HCT116 (cell line): ENCODE data around the gene FDXR.

Experiments
- EZH2 ChIP-seq: fragments of 200-600 bp; sonication (generic); IDR thresholded peaks from 2 replicates; pipeline ENCODE4 v1.6.1; 2017; ENCODE audit warnings: antibody characterized with exemption, mixed run types
- EZH2phosphoT487 ChIP-seq: fragments of 200-600 bp; IDR thresholded peaks from 2 replicates; pipeline ENCODE4 v1.6.1; 2018; ENCODE audit warnings: antibody characterized with exemption, borderline replicate concordance
- POLR2AphosphoS5 ChIP-seq: IDR thresholded peaks from 2 replicates; pipeline ENCODE4 v1.6.1; 2011; ENCODE audit warnings: mild to moderate bottlenecking, low read depth, low read length, moderate library complexity
- TCF7L2 ChIP-seq: IDR thresholded peaks from 2 replicates; pipeline ENCODE4 v1.7.0; 2011; ENCODE audit warnings: borderline replicate concordance, inconsistent platforms; ENCODE audit not compliant: insufficient read depth, insufficient read length; ENCODE audit errors: extremely low read depth
- ZFX ChIP-seq: fragments of 450-650 bp; IDR thresholded peaks from 2 replicates; pipeline ENCODE4 v1.6.1; 2017
- TF ChIP-seq, protein P1 (sequence below), 3 experiments: fragments of 200-600 bp in 1 of 3; sonication (generic) in 1 of 3; IDR thresholded peaks in 2 of 3; conservative IDR thresholded peaks in 1 of 3; 2 replicates each; pipeline ENCODE4 v1.5.1; 2012 to 2017; ENCODE audit warnings: low read depth in 2 of 3, low read length in 2 of 3, antibody characterized with exemption in 1 of 3, borderline replicate concordance in 1 of 3, control low read depth in 1 of 3, mild to moderate bottlenecking in 1 of 3, mixed read lengths in 1 of 3, mixed run types in 1 of 3, moderate library complexity in 1 of 3; ENCODE audit not compliant: insufficient read depth in 1 of 3

DNA sequence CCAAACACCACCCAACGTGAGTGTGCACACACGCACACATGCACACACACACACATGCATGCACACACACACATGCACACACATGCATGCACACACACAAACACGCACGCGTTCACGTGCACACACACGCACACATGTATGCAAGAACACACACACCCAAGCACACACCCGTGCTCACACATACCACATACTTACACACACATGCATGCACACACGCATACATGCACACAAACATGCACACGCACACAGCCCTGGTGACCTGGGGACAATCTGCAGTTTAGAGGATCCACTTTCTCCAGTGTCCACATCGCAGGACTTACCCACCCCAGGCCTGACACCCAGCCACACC is 44.0 kb upstream of the FDXR start:
- TF ChIP-seq POLR2AphosphoS5 = no peak
- TF ChIP-seq, protein P1, sequence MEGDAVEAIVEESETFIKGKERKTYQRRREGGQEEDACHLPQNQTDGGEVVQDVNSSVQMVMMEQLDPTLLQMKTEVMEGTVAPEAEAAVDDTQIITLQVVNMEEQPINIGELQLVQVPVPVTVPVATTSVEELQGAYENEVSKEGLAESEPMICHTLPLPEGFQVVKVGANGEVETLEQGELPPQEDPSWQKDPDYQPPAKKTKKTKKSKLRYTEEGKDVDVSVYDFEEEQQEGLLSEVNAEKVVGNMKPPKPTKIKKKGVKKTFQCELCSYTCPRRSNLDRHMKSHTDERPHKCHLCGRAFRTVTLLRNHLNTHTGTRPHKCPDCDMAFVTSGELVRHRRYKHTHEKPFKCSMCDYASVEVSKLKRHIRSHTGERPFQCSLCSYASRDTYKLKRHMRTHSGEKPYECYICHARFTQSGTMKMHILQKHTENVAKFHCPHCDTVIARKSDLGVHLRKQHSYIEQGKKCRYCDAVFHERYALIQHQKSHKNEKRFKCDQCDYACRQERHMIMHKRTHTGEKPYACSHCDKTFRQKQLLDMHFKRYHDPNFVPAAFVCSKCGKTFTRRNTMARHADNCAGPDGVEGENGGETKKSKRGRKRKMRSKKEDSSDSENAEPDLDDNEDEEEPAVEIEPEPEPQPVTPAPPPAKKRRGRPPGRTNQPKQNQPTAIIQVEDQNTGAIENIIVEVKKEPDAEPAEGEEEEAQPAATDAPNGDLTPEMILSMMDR (IDR thresholded peaks at IDR 0.05 in 2 of 3, conservative IDR thresholded peaks at IDR 0.05 in 1 of 3; ENCODE audit: borderline replicate concordance in 1 of 3, insufficient read depth in 1 of 3, low read depth in 2 of 3, low read length in 2 of 3) = no peak
- no peak for TF ChIP-seq TCF7L2
- TF ChIP-seq ZFX = no peak
- no peak for TF ChIP-seq EZH2
- no peak for TF ChIP-seq EZH2phosphoT487
